Peyer's patch (tissue), 4 donors: ENCODE data around the gene ASB15.

Experiments used
- CTCF ChIP-seq, 6 experiments: fragments of 450-650 bp in 4 of 6; fragments of 200-600 bp in 2 of 6; sonication (generic) in 1 of 6; IDR thresholded peaks; one replicate each; pipeline ENCODE4 v1.5.1; 2017 to 2019; ENCODE audit warnings: antibody characterized with exemption in 6 of 6, mild to moderate bottlenecking in 3 of 6, moderate library complexity in 1 of 6
- POLR2A ChIP-seq, 2 donors: fragments of 450-650 bp; IDR thresholded peaks; one replicate each; pipeline ENCODE4 v1.5.1; 2017; ENCODE audit warnings: antibody characterized with exemption in 2 of 2, mild to moderate bottlenecking in 2 of 2, moderate library complexity in 2 of 2

- no peak for TF ChIP-seq CTCF (IDR thresholded peaks at IDR 0.05)
- no peak for TF ChIP-seq POLR2A (IDR thresholded peaks at IDR 0.05)
Measured at GRCh38 chr7:123679614-123680013, 78.0 kb downstream of the ASB15 start.
